Lung (tissue), 12 donors: ENCODE data around the gene C19orf12. TPM values are rescaled to one million over a fixed set of nuclear protein-coding genes. Genes with fewer than 3 reads are reported as not detected.

ENCODE experiments used
- ATAC-seq: fragments of 200-7000 bp; cut with Tn5 transposase; one replicate; pipeline ENCODE4 v1.9.1; 2020; ENCODE audit warnings: moderate number of reproducible peaks; ENCODE audit not compliant: insufficient read depth, low FRiP score
- DNase-seq, 3 donors: peaks; one replicate each; pipeline ENCODE4 v3.0.0-alpha.2; 2013 to 2017
- H3K27ac ChIP-seq, 2 donors: one replicate each; pipeline ENCODE4 v1.5.1; 2013; ENCODE audit warnings: mild to moderate bottlenecking in 2 of 2, moderate library complexity in 2 of 2, control low read depth in 1 of 2, inconsistent platforms in 1 of 2, low read depth in 1 of 2, low read length in 1 of 2
- H3K27me3 ChIP-seq, 3 donors: one replicate each; pipeline ENCODE4 v1.5.1; 2013; ENCODE audit warnings: low read length in 2 of 3; ENCODE audit not compliant: control insufficient read depth in 3 of 3, insufficient read depth in 3 of 3
- H3K36me3 ChIP-seq, 4 donors: one replicate each; pipeline ENCODE4 v1.5.1; 2013; ENCODE audit warnings: low read length in 4 of 4, mild to moderate bottlenecking in 1 of 4, moderate library complexity in 1 of 4; ENCODE audit not compliant: control insufficient read depth in 4 of 4, insufficient read depth in 4 of 4
- H3K4me1 ChIP-seq, 5 donors: one replicate each; pipeline ENCODE4 v1.5.1; 2013; ENCODE audit warnings: low read length in 5 of 5, mild to moderate bottlenecking in 2 of 5, moderate library complexity in 1 of 5; ENCODE audit not compliant: control insufficient read depth in 5 of 5, insufficient read depth in 5 of 5
- H3K4me3 ChIP-seq: one replicate; pipeline ENCODE4 v1.5.1; 2013; ENCODE audit warnings: mild to moderate bottlenecking, control low read depth, moderate library complexity
- H3K9ac ChIP-seq, 2 donors: one replicate each; pipeline ENCODE4 v1.5.1; 2013; ENCODE audit warnings: low read length in 2 of 2, control low read depth in 1 of 2; ENCODE audit not compliant: insufficient read depth in 1 of 2
- H3K9me3 ChIP-seq, 4 donors: one replicate each; pipeline ENCODE4 v1.5.1; 2013; ENCODE audit warnings: low read length in 3 of 4, mild to moderate bottlenecking in 1 of 4, moderate library complexity in 1 of 4; ENCODE audit not compliant: control insufficient read depth in 4 of 4, insufficient read depth in 3 of 4
- CTCF ChIP-seq: IDR thresholded peaks from 2 replicates; pipeline ENCODE4 v1.5.1; 2012; ENCODE audit warnings: mild to moderate bottlenecking; ENCODE audit errors: control extremely low read depth, extremely low read depth
- WGBS, 2 donors: extraction: QIAGEN DNeasy Blood & Tissue Kit; methylation state at CpG; one replicate each; pipeline ENCODE4 v1.1.7; 2013; 5-methylcytosine and 5-hydroxymethylcytosine counted together
- polyA plus RNA-seq, 2 donors: library from polyadenylated mRNA; stranded (reverse); fragments of 200-250 nt; gene quantifications; one replicate each; pipeline ENCODE4 v1.2.1, GENCODE V29; 2013
- total RNA-seq, 2 donors: library from RNA; depleted of rRNA in 1 of 2; stranded (reverse); fragments of >200 nt in 1 of 2; gene quantifications; one replicate each; pipeline ENCODE4 v1.2.1, GENCODE V29; 2014 to 2021
- donor health status: control.
- donor health status: control.
- donor health status: Bipolar disorder and iron deficiency.
- donor health status: healthy.
- donor health status: DM: yes; HTN: yes; CAD: no.

Gene C19orf12
- total and polyA plus RNA-seq, 4 donors, result 11.4 to 26.0 (median 17.7) TPM

- H3K9ac ChIP-seq, result no peak overlapping the region
- no peaks in the 10 kb centered on the region for H3K9me3 ChIP-seq
- H3K27ac ChIP-seq, result no peak overlapping the region
- H3K27me3 ChIP-seq, result no peaks in the 10 kb centered on the region
- ATAC-seq (no peak), DNase-seq (no peak)
- H3K4me1 ChIP-seq, result peaks cover 0 to 18% (median 0%) of the 10 kb centered on the region in 5 donors
- no peaks in the 10 kb centered on the region for H3K36me3 ChIP-seq
- no peak for TF ChIP-seq CTCF
- WGBS, 2 donors, result 80 to 85% methylated on average over 16 of the region's 16 CpGs
- no peak overlapping the region for H3K4me3 ChIP-seq
Measured at GRCh38 chr19:29682236-29682895, 32.7 kb downstream of the C19orf12 start.

- H3K27me3 ChIP-seq, result no peaks in the 10 kb centered on the region
- no peak for TF ChIP-seq CTCF
- peaks cover 0 to 21% (median 0%) of the 10 kb centered on the region in 5 donors for H3K4me1 ChIP-seq
- no peaks in the 10 kb centered on the region for H3K9me3 ChIP-seq
- DNase-seq (peak in 1 of 3 donors; percentile 29), ATAC-seq (no peak)
- H3K4me3 ChIP-seq, result no peak overlapping the region
- WGBS, 2 donors, result 82 to 94% methylated on average over 13 of the region's 13 CpGs
- no peak overlapping the region for H3K27ac ChIP-seq
- no peak overlapping the region for H3K9ac ChIP-seq
- H3K36me3 ChIP-seq, result no peaks in the 10 kb centered on the region
Measured at GRCh38 chr19:29681422-29682235, 33.4 kb downstream of the C19orf12 start.

- 47 to 69% methylated on average over 7 of the region's 7 CpGs for WGBS, 2 donors
- H3K9me3 ChIP-seq, result no peaks in the 10 kb centered on the region
- H3K4me3 ChIP-seq, result no peak overlapping the region
- peak overlapping the region in 1 of 2 donors; percentile 4 for H3K27ac ChIP-seq
- H3K4me1 ChIP-seq, result peaks cover 0 to 21% (median 0%) of the 10 kb centered on the region in 5 donors
- no peaks in the 10 kb centered on the region for H3K27me3 ChIP-seq
- H3K9ac ChIP-seq, result no peak overlapping the region
- peaks cover 0 to 2% (median 0%) of the 10 kb centered on the region in 4 donors for H3K36me3 ChIP-seq
- no peak for TF ChIP-seq CTCF
- ATAC-seq (no peak), DNase-seq (no peak)
Measured at GRCh38 chr19:29680937-29681336, 34.1 kb downstream of the C19orf12 start.
